Uterus (tissue), 2 donors: ENCODE measurements around the gene TANGO6.

Experiments
- POLR2A ChIP-seq, 2 donors: fragments of 450-650 bp; IDR thresholded peaks; one replicate each; pipeline ENCODE4 v1.6.1; 2016; ENCODE audit warnings: antibody characterized with exemption in 2 of 2, mild to moderate bottlenecking in 1 of 2, moderate library complexity in 1 of 2
- TF ChIP-seq, protein P1 (sequence below), 4 experiments: fragments of 200-600 bp in 2 of 4; fragments of 450-650 bp in 2 of 4; sonication (generic) in 2 of 4; IDR thresholded peaks; one replicate each; pipeline ENCODE4 v1.5.1; 2016 to 2019; ENCODE audit warnings: antibody characterized with exemption in 4 of 4, mild to moderate bottlenecking in 2 of 4, moderate library complexity in 1 of 4

DNA sequence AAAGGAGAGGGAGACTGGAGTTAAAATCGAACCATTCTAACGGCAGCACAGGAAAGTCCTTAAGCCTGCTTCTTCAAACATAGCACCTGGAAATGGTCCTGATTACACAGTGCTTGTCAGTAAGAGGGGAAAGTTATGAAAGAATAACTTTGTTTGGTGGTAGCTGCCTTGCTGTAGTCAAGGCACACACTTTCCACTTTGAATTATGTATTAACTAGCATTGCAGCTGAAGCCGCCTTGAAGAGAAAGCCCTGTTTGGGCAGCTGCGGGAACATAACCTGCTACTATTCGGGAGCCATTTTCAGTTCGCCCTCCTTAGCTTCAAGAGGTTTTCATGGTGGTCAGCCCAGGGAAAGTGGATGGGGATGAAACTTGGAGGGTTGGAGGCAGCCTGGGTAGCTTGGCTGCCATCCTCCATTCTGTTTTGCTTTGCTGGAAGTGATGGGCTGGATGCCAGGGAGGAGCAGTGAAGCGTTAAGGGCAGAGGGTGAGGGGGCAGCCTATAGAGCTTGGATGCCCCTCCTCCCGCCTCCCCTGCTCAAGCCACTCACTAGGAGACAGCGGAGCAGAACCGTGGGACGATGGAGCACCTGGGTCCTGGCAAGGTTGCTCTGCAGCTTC is 256.9 kb downstream of the TANGO6 start:
- TF ChIP-seq, protein P1, sequence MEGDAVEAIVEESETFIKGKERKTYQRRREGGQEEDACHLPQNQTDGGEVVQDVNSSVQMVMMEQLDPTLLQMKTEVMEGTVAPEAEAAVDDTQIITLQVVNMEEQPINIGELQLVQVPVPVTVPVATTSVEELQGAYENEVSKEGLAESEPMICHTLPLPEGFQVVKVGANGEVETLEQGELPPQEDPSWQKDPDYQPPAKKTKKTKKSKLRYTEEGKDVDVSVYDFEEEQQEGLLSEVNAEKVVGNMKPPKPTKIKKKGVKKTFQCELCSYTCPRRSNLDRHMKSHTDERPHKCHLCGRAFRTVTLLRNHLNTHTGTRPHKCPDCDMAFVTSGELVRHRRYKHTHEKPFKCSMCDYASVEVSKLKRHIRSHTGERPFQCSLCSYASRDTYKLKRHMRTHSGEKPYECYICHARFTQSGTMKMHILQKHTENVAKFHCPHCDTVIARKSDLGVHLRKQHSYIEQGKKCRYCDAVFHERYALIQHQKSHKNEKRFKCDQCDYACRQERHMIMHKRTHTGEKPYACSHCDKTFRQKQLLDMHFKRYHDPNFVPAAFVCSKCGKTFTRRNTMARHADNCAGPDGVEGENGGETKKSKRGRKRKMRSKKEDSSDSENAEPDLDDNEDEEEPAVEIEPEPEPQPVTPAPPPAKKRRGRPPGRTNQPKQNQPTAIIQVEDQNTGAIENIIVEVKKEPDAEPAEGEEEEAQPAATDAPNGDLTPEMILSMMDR (IDR thresholded peaks at IDR 0.05) = no peak
- no peak for TF ChIP-seq POLR2A (IDR thresholded peaks at IDR 0.05)
